GM10847 (cell line): ENCODE results near the gene DRC7.

Experiments used
- POLR2A ChIP-seq: IDR thresholded peaks from 2 replicates; pipeline ENCODE4 v1.6.1; 2011; ENCODE audit not compliant: insufficient read length; ENCODE audit errors: extremely low read depth

The DRC7 gene

DNA sequence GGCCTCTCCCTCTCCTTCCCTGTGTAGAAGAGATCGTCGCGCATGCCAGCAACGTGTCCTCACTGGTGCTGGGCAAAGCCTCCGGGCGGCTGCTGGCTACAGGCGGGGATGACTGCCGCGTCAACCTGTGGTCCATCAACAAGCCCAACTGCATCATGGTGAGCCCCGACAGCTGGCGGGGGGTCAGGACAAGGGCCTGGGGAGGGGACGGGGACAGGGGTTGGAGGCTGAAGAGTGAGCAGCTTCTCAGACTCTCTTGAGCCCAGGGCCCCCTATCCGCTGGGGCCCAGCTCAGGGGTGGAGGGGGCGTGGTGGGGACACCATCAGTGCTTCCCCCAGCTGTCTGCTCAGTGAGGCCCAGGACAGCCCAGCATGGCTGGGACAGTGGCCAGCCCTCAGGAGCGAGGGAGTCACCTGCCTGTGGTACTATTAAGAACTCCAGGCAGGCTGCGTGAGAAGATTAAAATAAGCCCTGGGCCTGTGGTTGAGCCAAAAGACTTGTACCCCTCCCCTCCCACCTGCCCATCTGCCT lies 47.1 kb downstream of the DRC7 start:
- no peak for TF ChIP-seq POLR2A

DNA sequence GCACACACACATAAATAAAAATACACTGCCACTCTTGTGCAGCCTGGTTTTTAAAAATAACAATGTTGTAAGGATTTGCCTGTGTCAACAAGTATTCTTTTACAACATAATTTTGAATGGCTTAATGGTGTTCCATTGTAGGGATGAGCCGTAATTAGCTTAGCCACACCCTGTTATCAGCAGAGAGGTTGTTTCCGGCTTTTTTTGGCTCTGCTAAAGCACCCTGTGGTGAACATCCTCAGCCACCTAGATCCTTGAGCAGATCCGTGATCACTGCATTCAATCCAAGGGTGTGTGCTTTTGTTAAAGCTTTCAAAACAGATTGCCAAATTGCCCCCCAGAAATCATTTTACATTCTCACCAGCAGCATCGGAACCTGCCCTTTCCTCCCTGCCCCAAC lies 47.9 kb downstream of the DRC7 start:
- TF ChIP-seq POLR2A: no peak

DNA sequence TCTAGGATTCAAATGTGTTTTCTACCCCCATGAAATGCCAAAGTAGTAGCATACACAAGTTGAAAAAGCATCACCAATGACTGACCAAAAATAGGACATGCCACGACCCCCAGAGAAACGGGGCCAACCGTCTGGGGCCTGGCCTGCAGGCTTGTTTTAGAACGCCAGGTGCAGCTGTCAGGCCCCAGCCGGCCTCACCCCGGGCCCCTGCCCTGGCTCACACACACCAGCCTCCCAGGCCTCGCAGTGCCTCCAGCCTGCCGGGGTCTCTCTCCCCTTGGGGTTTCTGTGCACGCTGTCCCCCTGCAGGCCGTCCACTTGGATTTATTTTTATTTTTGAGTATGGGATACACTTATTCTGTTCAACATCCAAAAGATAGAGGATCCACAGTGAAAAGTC lies 48.9 kb downstream of the DRC7 start:
- no peak for TF ChIP-seq POLR2A

DNA sequence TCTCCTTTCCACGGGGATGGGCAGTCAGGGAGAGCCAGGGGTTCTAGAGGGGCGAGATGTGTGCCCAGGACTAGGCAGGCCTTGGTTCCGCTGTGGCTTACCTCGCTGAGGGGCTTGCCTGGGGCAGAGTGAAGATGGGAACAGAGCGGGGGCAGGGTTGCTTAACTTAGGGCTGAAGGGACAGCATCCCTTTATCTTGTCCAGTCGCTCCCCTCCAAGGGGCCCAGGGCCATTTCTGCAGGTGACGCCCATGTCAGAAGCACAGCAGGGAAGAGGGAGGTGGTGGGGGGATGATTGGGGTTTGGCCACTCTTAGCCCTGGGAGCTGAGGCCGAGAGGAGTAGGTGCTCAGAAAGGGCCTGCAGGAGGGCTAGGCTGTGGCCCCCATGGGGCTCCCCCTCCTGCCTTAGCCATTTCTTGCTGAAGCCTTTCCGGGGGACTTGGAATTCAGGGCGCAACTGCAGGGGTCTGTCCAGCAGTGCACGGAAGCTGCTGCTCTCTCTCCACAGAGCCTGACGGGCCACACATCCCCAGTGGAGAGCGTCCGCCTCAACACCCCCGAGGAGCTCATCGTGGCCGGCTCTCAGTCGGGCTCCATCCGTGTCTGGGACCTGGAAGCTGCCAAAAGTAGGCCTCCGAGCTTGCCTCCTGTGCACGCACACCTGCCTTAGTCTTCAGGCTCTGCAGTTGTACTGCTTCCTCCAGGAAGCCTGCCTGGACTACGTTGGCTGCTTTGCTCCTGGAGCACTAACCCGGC lies 49.5 kb downstream of the DRC7 start:
- no peak for TF ChIP-seq POLR2A

DNA sequence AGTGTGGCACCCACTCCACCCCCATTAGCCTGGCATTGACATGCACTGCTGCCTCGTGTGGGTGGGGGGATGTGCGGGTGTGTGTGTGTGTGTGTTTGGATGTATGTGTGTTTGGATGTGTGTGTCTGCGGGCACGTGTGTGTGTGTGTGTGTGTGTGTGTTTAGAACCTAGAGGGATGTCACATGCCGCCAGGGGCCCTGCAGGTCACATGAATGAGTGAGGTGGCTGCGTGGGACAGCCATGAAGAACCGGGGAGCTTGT lies 50.0 kb downstream of the DRC7 start:
- no peak for TF ChIP-seq POLR2A

DNA sequence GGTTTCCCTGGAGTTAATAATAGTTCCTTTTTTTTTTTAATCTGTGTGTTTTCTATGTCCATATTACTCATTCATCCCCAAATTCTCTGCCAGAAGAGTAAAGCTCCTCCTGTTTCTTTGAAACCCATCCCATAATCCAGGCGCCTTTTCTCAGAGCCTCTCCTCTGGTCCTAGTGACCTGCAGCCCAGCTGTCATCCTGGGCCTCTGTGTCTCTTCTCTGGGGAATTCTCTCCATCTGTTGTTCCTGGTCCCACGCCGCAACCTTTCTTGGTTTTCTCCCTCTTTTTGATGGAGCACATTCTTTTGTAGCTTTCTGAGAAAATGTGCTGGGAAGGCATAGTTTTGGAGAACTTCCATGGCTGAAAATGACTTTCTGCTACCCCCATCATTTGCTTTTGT lies 51.2 kb downstream of the DRC7 start:
- TF ChIP-seq POLR2A: no peak

DNA sequence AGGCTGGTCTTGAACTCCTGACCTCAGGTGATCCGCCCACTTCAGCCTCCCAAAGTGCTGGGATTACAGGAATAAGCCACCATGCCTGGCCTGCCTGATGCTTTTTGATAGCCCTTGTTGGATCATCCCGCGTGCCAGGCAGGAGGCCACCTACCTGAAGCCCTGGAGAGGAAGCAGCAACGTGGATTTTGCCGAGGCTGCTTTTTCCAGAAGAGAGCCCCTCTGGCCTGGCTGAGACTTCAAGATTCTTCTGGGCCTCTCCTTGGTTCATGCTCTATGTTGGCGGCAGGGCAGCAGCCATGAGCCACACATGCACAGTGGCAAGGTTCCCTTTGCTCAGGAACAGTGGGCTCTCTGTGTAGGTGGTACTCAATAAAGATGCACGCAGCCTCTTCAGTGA lies 52.5 kb downstream of the DRC7 start:
- no peak for TF ChIP-seq POLR2A

DNA sequence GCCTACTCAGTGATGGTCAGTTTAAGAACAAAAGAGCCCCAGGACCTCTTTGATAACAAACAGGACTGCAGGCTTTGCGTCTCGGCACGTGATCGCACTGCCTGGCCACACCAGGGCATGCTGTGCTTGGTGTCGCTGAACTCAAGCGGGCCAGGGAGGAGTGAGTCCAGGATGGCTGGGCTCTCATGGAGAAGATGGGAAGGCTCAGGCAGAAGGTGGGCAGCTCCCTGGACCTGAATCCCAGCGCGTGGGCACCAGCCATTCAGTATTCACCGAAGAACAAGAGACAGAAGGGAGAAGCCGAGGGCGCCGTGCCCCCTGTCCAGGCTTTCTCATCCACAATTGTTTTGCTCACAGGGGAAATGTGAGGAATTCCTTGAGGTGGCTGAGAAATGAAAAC lies 52.9 kb downstream of the DRC7 start:
- TF ChIP-seq POLR2A: no peak

DNA sequence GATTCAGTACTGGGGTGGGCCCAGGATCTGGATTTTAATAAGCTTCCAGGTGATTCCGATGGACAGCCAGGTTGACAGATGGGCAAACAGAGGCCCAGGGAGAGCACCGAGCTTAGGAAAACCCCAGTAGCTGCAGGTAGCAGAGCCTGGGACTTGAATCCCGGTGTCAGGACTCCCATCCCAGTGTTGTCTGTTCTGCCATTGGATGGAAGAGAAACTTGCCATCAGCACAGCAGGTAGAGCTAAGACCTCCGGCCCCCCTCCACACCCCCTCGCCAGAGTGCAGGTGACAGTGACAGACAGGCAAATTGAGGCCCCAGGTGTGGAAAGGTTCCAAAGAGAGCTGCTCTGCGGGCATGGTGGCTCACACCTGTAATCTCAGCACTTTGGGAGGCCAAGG lies 53.4 kb downstream of the DRC7 start:
- no peak for TF ChIP-seq POLR2A

DNA sequence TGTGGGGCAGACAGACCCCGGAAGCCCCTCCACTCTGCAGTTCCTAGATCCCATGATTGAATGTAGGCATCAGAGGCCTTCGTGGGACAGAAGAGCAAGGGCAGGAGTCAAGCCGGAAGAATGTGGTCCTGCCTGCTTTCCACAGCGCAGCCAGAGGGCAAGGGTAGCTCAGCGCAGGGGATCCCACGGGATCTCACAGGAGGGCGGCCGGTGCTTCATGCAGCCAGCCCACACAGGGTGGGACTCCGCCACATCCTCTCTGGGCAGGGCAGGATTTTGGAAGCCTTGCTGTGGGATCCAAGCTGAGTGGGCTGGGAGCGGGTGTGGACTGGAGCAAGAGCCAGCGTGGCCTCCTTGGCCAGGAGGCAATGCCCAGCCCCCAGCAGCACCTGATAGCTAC lies 54.0 kb downstream of the DRC7 start:
- no peak for TF ChIP-seq POLR2A

DNA sequence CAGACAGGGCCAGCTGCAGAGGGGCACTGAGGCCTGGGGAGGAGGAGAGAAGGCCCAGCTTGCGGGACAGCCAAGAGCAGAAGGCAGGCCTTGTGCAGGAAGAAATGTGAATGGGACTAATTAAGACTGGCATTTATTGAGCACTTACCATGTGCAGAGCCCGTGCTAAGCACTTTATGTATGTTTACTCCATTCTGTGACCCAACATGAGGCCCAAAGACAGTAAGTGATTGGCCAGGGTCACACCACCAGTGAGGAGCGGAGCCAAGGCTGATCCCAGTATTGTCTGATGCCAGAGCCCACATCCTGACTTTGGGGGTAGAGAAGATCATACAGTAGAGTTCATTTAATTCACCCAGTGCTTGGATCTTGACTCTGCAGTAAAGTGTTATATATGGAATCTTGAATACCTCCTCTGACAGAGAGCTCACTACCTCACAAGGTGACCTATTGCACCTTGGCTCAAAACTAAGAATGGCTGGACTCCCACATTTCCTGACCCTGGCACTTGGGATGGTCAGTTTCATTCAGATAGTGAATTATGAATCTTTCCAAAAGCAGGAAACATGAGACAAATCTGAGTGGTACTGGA lies 54.6 kb downstream of the DRC7 start:
- TF ChIP-seq POLR2A: no peak

DNA sequence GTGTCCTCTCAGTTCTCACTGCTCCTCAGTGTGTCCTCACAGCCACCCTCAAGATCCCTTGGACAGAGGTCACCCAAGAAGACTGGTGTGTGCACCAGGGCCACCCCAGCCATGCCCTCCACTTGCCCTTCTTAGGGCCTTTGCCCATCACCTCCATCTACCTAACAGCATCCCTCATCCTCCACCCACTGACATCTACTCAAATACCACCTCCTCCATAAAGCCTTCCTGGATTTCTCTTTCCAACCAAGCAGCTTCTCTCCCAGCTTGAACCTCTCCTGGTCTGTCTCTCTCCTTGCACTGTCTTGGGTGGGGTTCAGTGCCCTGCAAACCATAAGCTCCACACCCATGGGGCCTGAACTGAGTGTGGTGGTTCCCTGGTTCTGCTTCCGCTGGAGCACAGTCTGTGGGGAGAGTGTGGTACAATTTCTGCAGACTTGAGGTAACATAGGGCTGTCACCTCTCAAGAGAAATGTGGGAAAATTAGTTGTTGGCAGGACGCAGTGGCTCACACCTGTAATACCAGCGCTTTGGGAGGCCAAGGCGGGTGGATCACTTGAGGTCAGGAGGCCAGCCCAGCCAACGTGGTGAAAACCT lies 55.3 kb downstream of the DRC7 start:
- TF ChIP-seq POLR2A: no peak

DNA sequence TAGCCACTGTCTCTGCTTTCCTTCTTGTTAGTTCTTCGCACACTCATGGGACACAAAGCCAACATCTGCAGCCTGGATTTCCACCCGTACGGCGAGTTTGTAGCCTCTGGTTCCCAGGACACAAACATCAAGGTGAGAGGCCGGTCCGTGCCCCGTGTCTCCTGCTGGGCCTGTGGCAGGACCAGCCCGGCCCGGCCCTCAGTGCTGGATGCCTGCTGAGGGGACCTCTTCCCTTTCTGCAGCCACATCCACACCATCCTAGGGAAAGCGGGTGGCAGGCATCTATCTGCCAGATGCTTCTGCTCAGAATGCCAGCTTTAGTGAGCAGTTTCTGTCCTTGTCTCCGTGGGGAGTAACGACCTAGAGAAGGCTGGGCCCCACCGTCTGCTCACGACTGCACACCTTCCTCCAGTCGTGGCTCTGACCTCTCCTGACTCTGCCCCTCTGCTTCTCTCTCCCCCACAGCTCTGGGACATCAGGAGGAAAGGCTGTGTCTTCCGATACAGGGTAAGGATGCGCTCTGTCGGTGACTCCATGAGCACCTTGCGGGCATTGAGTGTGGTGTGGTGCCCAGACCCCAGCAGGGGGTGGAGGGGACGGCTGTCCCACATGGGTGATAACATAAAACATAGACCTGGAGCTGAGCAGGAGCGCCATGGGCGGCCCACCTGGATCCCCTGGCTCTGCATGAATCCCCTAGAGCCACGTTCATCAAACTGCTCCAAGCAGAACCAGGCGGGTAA lies 56.4 kb downstream of the DRC7 start:
- TF ChIP-seq POLR2A: no peak

DNA sequence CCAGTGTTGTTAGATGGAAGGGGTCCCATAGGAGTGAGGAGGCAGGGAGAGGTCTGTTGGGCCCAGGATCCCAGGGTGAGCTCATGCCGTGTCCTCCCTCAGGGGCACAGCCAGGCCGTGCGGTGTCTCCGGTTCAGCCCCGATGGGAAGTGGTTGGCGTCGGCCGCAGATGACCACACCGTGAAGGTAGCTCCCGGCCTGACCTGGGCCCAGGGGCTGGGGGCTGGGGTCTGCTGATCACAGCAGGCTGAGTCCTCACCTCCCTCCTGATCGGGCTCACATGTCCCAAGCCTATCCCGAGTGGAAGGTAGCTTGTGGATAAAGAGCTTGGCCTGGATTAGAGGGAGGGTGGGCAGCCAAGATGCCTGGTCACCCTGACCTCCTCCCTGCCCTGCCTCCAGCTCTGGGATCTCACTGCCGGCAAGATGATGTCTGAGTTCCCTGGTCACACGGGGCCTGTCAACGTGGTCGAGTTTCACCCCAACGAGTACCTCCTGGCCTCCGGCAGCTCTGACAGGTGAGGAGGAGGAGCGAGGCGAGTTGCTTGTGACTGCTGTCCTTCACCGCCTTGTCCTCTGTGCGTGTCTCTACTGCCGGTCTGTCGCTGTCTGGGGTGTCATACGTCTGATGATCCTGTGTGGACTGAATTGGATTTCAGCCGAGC lies 57.1 kb downstream of the DRC7 start:
- TF ChIP-seq POLR2A: no peak

DNA sequence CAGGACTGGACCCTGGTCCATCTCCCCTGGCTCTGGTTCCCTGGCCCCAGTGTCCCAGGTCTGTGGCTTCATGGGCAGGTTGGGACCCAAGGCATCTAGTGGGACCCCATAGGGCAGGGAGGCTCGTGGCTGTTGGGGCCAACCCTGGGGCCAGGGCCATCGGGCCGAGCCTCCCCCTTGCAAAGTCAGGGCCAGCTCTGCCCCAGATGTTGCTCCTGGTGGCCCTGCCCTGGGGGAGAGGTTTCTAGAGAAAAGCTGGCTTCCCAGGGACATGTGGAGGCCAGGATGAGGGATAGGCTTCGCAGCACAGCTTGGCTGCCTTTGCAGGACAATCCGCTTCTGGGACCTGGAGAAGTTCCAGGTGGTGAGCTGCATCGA lies 57.6 kb downstream of the DRC7 start:
- no peak for TF ChIP-seq POLR2A

DNA sequence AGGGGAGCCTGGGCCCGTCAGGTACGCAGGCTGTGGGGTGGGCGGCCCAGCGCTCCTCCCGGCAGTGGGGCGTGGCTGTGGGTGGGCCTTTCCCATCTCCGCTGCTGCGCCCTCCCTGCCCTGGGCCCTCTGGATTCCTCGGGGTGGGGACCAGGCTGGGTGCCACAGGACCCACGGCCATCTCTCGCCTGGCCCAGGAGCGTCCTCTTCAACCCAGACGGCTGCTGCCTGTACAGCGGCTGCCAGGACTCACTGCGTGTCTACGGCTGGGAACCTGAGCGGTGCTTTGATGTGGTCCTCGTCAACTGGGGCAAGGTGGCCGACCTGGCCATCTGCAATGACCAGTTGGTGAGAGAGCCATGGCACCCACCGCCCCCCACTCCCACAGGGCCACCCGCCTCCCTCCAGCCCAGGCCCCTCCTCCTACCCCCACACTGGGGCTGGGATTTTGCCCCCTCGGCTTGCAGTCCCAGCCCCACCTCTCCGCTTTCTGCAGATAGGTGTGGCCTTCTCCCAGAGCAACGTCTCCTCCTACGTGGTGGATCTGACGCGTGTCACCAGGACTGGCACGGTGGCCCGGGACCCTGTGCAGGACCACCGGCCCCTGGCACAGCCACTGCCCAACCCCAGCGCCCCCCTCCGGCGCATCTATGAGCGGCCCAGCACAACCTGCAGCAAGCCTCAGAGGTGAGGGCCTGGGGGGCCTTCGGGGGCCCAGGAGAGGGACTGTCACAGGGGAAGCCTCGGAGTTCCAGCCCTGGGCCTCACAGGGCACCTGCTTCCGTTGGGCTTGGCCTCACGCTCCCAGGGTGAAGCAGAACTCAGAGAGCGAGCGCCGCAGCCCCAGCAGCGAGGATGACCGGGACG lies 58.2 kb downstream of the DRC7 start:
- no peak for TF ChIP-seq POLR2A
